DOHH2 (cell line): ENCODE measurements around the gene ZNRF1.

ENCODE experiments used
- H3F3A ChIP-seq: fragments of 200-600 bp; sonication (generic), shearing (Covaris generic); 2 replicates; pipeline ENCODE4 v1.6.0; 2016; ENCODE audit warnings: antibody characterized with exemption, mild to moderate bottlenecking; ENCODE audit not compliant: control insufficient read depth, insufficient read depth
- H3K27ac ChIP-seq: fragments of 200-600 bp; sonication (generic); 2 replicates; pipeline ENCODE4 v1.5.1; 2014; ENCODE audit warnings: low read depth, mild to moderate bottlenecking, low read length, moderate library complexity
- H3K27me3 ChIP-seq: fragments of 200-600 bp; sonication (generic); 2 replicates; pipeline ENCODE4 v1.6.1; 2014; ENCODE audit warnings: mild to moderate bottlenecking, low read length, mixed read lengths; ENCODE audit not compliant: control insufficient read depth
- H3K36me3 ChIP-seq: fragments of 200-600 bp; sonication (generic); 2 replicates; pipeline ENCODE4 v1.6.1; 2014; ENCODE audit warnings: mild to moderate bottlenecking, low read length, moderate library complexity, mixed read lengths; ENCODE audit not compliant: control insufficient read depth
- H3K4me1 ChIP-seq: fragments of 200-600 bp; sonication (generic); 2 replicates; pipeline ENCODE4 v1.6.1; 2014; ENCODE audit warnings: mild to moderate bottlenecking, low read length, mixed read lengths; ENCODE audit not compliant: control insufficient read depth
- H3K4me2 ChIP-seq: fragments of 200-600 bp; sonication (generic); 2 replicates; pipeline ENCODE4 v1.6.0; 2014; ENCODE audit warnings: mild to moderate bottlenecking, low read length, moderate library complexity
- H3K4me3 ChIP-seq: fragments of 200-600 bp; sonication (generic); 2 replicates; pipeline ENCODE4 v1.5.1; 2014; ENCODE audit warnings: mild to moderate bottlenecking, low read length, mixed read lengths
- H3K79me2 ChIP-seq: fragments of 200-600 bp; sonication (generic); 2 replicates; pipeline ENCODE4 v1.6.1; 2014; ENCODE audit warnings: mild to moderate bottlenecking, low read length, mixed read lengths; ENCODE audit not compliant: control insufficient read depth
- H3K9me2 ChIP-seq: fragments of 200-600 bp; sonication (generic); replicated peaks from 2 replicates; pipeline ENCODE4 v1.6.1; 2014; ENCODE audit warnings: mild to moderate bottlenecking, low read length, mixed read lengths; ENCODE audit not compliant: control insufficient read depth
- H3K9me3 ChIP-seq: fragments of 200-600 bp; sonication (generic); 2 replicates; pipeline ENCODE4 v1.6.1; 2014; ENCODE audit warnings: antibody characterized with exemption, low read length, mixed read lengths; ENCODE audit not compliant: control insufficient read depth, insufficient read depth
- H4K20me1 ChIP-seq: fragments of 200-600 bp; sonication (generic); 2 replicates; pipeline ENCODE4 v1.6.0; 2014; ENCODE audit warnings: low read depth, mild to moderate bottlenecking, antibody characterized with exemption, low read length, moderate library complexity; ENCODE audit not compliant: control insufficient read depth, insufficient read depth
- CTCF ChIP-seq: fragments of 200-600 bp; sonication (generic); IDR thresholded peaks from one replicate; pipeline ENCODE4 v1.5.1; 2014; ENCODE audit warnings: antibody characterized with exemption, mild to moderate bottlenecking, low read depth, low read length; ENCODE audit not compliant: poor library complexity, severe bottlenecking
- EZH2phosphoT487 ChIP-seq: fragments of 200-600 bp; sonication (generic); IDR thresholded peaks from 2 replicates; pipeline ENCODE4 v1.6.1; 2017; ENCODE audit warnings: borderline replicate concordance, mild to moderate bottlenecking, antibody characterized with exemption, low read length, moderate library complexity, mixed read lengths

Gene ZNRF1

GRCh38 chr16:75017670-75018525 lies 19.1 kb downstream of the ZNRF1 start:
- H3K9me3 ChIP-seq = peaks cover 9% of the 10 kb centered on the region; the same call in 1 of the 2 replicates
- H3K36me3 ChIP-seq = no peaks in the 10 kb centered on the region
- peaks cover 12% of the 10 kb centered on the region for H3K4me1 ChIP-seq
- no peak overlapping the region for H3K4me3 ChIP-seq
- peaks cover 3% of the 10 kb centered on the region for H3K79me2 ChIP-seq
- H3K9me2 ChIP-seq = no peaks in the 10 kb centered on the region
- H3K27ac ChIP-seq = no peak overlapping the region
- no peaks in the 10 kb centered on the region; the same call in 1 of the 2 replicates for H3F3A ChIP-seq
- TF ChIP-seq CTCF = no peak
- TF ChIP-seq EZH2phosphoT487 = no peak
- H4K20me1 ChIP-seq = no peaks in the 10 kb centered on the region
- H3K27me3 ChIP-seq = no peaks in the 10 kb centered on the region
- no peak overlapping the region for H3K4me2 ChIP-seq

- H3K79me2 ChIP-seq = peaks cover 3% of the 10 kb centered on the region
- peaks cover 12% of the 10 kb centered on the region for H3K4me1 ChIP-seq
- no peaks in the 10 kb centered on the region for H4K20me1 ChIP-seq
- H3K27ac ChIP-seq = no peak overlapping the region
- H3K27me3 ChIP-seq = no peaks in the 10 kb centered on the region
- H3K9me3 ChIP-seq = peaks cover 9% of the 10 kb centered on the region; the same call in 1 of the 2 replicates
- TF ChIP-seq EZH2phosphoT487 (no peak), CTCF (no peak)
- no peaks in the 10 kb centered on the region for H3K36me3 ChIP-seq
- H3F3A ChIP-seq = peaks cover under 1% of the 10 kb centered on the region; the same call in 1 of the 2 replicates
- no peak overlapping the region for H3K4me2 ChIP-seq
- H3K9me2 ChIP-seq = no peaks in the 10 kb centered on the region
- H3K4me3 ChIP-seq = no peak overlapping the region
Observed at GRCh38 chr16:75019007-75019406, 20.2 kb downstream of the ZNRF1 start.

- Histone ChIP-seq H3K36me3 (no peaks in the 10 kb centered on the region), H3K4me3 (no peak overlapping the region), H3K4me1 (peaks cover 17% of the 10 kb centered on the region), H3K4me2 (no peak overlapping the region), H4K20me1 (no peaks in the 10 kb centered on the region), H3K27ac (no peak overlapping the region), H3K27me3 (no peaks in the 10 kb centered on the region), H3K79me2 (peaks cover 3% of the 10 kb centered on the region), H3K9me3 (peaks cover 9% of the 10 kb centered on the region; the same call in 1 of the 2 replicates), H3K9me2 (no peaks in the 10 kb centered on the region), H3F3A (peaks cover 6% of the 10 kb centered on the region)
- TF ChIP-seq CTCF (no peak), EZH2phosphoT487 (no peak)
Observed at GRCh38 chr16:75019586-75019985, 20.8 kb downstream of the ZNRF1 start.
